Esophagus squamous epithelium (tissue), 4 donors: Measurements from ENCODE around the gene TMEM14B.

Source experiments
- CTCF ChIP-seq, 6 experiments: fragments of 450-650 bp in 4 of 6; fragments of 200-600 bp in 2 of 6; sonication (generic) in 2 of 6; IDR thresholded peaks; one replicate each; pipeline ENCODE4 v1.5.1; 2016 to 2019; ENCODE audit warnings: antibody characterized with exemption in 6 of 6, mild to moderate bottlenecking in 4 of 6, moderate library complexity in 4 of 6
- POLR2A ChIP-seq, 4 donors: fragments of 450-650 bp; IDR thresholded peaks; one replicate each; pipeline ENCODE4 v1.6.1; 2017; ENCODE audit warnings: antibody characterized with exemption in 4 of 4, mild to moderate bottlenecking in 4 of 4, moderate library complexity in 3 of 4

- TF ChIP-seq CTCF (IDR thresholded peaks at IDR 0.05) (no peak), POLR2A (IDR thresholded peaks at IDR 0.05) (no peak)
Measured at GRCh38 chr6:10743515-10743914, 4.1 kb upstream of the TMEM14B start.
